Upper lobe of left lung (tissue), 6 donors: ENCODE results near the gene PRDM16. TPM values are rescaled to one million over a fixed set of nuclear protein-coding genes. Genes with fewer than 3 reads are reported as not detected.

Source experiments
- ATAC-seq, 2 donors: fragments of 200-7000 bp; cut with Tn5 transposase; one replicate each; pipeline ENCODE4 v1.9.1; 2022; ENCODE audit warnings: mild to moderate bottlenecking in 2 of 2, moderate library complexity in 2 of 2; ENCODE audit not compliant: low FRiP score in 2 of 2
- DNase-seq, 2 donors: peaks; one replicate each; pipeline ENCODE4 v3.0.0-alpha.2; 2019 to 2020
- H3K27ac ChIP-seq, 4 donors: fragments of 200-600 bp; sonication (generic); one replicate each; pipeline ENCODE4 v1.5.1; 2016 to 2019
- H3K27me3 ChIP-seq, 4 donors: fragments of 200-600 bp; sonication (generic); one replicate each; pipeline ENCODE4 v1.5.1; 2017 to 2019
- H3K36me3 ChIP-seq, 4 donors: fragments of 200-600 bp; sonication (generic); one replicate each; pipeline ENCODE4 v1.5.1; 2016 to 2019
- H3K4me1 ChIP-seq, 4 donors: fragments of 200-600 bp; sonication (generic); one replicate each; pipeline ENCODE4 v1.5.1; 2018 to 2019
- H3K4me3 ChIP-seq, 4 donors: fragments of 200-600 bp; sonication (generic); one replicate each; pipeline ENCODE4 v1.5.1; 2017 to 2019; ENCODE audit warnings: mild to moderate bottlenecking in 2 of 4, moderate library complexity in 1 of 4
- H3K9me3 ChIP-seq, 4 donors: fragments of 200-600 bp; sonication (generic); one replicate each; pipeline ENCODE4 v1.5.1; 2018 to 2019
- EP300 ChIP-seq, 4 donors: sonication (generic); formaldehyde crosslinking; IDR thresholded peaks; one replicate each; pipeline ENCODE4 v1.5.1; 2017; ENCODE audit warnings: antibody characterized with exemption in 4 of 4, control low read depth in 2 of 4
- POLR2A ChIP-seq, 4 donors: fragments of 450-650 bp; IDR thresholded peaks; one replicate each; pipeline ENCODE4 v1.5.1; 2016 to 2017; ENCODE audit warnings: antibody characterized with exemption in 4 of 4, mild to moderate bottlenecking in 2 of 4
- POLR2AphosphoS5 ChIP-seq, 2 donors: sonication (generic); formaldehyde crosslinking; IDR thresholded peaks; one replicate each; pipeline ENCODE4 v1.5.1; 2017; ENCODE audit warnings: antibody characterized with exemption in 2 of 2
- WGBS, 2 donors: methylation state at CpG; one replicate each; pipeline ENCODE4 v1.1.5; 2017 to 2018; 5-methylcytosine and 5-hydroxymethylcytosine counted together
- total RNA-seq, 6 donors: library from RNA; depleted of rRNA in 4 of 6; stranded (reverse); fragments of >200 nt in 4 of 6; gene quantifications; one replicate each; pipeline versions ENCODE4 v1.1.0 to v1.2.1, GENCODE V29; 2016 to 2021
- TF ChIP-seq, protein P1 (sequence below), 6 experiments: fragments of 450-650 bp in 4 of 6; fragments of 200-600 bp in 2 of 6; sonication (generic) in 2 of 6; IDR thresholded peaks; one replicate each; pipeline ENCODE4 v1.5.1; 2016 to 2019; ENCODE audit warnings: antibody characterized with exemption in 6 of 6
- donor health status: DM: no; HTN: no; CAD: no; lungs with moderate emphysema.
- donor health status: DM: no; HTN: yes; CAD: no; lungs with severe emphysema.

Gene PRDM16
- total RNA-seq, 6 donors from 2014 or later: 12.3 to 54.5 (median 21.2) TPM

DNA sequence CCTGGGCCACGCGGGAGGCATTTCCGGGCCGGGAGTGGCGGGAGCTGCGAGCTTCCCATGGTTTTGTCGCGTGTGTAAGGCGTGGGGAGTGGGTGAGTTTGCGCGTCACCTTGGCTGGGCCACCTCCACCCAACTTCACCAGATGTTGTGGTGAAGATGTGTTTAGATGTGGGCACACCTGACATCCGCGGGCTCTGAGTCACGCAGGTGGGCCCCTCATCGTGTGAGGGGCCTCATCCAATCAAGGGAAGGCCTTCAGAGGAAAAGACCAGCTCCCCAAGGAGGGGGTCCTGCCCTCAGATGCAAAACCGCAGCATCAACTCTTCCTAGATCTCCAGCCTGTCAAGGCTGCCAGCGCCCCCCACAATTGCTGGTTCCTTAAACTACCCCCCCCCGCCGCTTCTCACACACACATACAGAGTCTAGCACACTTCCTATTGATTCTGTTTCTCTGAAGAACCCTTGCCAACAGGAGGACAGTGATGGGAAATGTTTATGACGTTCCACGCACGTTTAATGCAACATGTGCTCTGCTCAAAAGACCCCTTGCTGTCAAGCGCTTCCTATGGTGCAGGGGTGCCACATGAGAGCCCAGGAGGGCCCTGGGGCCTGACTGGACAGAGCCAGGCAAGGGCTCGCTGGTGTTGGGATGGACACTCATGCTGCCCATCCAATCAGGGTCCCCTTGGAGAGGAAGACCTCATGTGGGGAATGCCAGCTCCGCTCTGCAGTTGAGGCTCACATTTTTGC lies 35.8 kb upstream of the PRDM16 start:
- Histone ChIP-seq H3K36me3 (no peaks in the 10 kb centered on the region), H3K9me3 (no peaks in the 10 kb centered on the region), H3K27me3 (peaks cover 0 to 7% (median 0%) of the 10 kb centered on the region in 4 donors), H3K27ac (no peak overlapping the region), H3K4me3 (no peak overlapping the region), H3K4me1 (no peaks in the 10 kb centered on the region)
- 75 to 83% methylated on average over 23 to 25 of the region's 25 CpGs for WGBS, 2 donors
- DNase-seq: peak in 1 of 2 donors; percentile 52
- TF ChIP-seq EP300 (IDR thresholded peaks at IDR 0.05): no peak
- TF ChIP-seq, protein P1, sequence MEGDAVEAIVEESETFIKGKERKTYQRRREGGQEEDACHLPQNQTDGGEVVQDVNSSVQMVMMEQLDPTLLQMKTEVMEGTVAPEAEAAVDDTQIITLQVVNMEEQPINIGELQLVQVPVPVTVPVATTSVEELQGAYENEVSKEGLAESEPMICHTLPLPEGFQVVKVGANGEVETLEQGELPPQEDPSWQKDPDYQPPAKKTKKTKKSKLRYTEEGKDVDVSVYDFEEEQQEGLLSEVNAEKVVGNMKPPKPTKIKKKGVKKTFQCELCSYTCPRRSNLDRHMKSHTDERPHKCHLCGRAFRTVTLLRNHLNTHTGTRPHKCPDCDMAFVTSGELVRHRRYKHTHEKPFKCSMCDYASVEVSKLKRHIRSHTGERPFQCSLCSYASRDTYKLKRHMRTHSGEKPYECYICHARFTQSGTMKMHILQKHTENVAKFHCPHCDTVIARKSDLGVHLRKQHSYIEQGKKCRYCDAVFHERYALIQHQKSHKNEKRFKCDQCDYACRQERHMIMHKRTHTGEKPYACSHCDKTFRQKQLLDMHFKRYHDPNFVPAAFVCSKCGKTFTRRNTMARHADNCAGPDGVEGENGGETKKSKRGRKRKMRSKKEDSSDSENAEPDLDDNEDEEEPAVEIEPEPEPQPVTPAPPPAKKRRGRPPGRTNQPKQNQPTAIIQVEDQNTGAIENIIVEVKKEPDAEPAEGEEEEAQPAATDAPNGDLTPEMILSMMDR (IDR thresholded peaks at IDR 0.05): no peak
- no peak for TF ChIP-seq POLR2A (IDR thresholded peaks at IDR 0.05)
- no peak for TF ChIP-seq POLR2AphosphoS5 (IDR thresholded peaks at IDR 0.05)
- ATAC-seq: no peak

DNA sequence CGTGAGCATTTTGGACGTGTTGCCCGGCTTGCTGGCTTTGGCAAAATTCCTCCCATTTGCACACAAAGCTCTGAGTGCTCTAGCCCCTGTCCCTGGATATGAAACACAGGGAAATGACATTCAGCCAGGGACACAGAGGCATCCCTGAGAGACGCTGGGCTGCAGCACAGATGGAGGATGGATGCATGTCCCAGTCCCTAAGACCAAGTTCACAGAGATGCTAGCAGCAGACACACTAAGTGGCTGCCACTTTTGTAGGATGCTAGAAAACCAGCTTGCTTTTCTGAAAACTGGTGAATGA lies 35.3 kb upstream of the PRDM16 start:
- H3K9me3 ChIP-seq: no peaks in the 10 kb centered on the region
- no peaks in the 10 kb centered on the region for H3K4me1 ChIP-seq
- no peak overlapping the region for H3K4me3 ChIP-seq
- no peaks in the 10 kb centered on the region for H3K36me3 ChIP-seq
- no peak overlapping the region for H3K27ac ChIP-seq
- DNase-seq: no peak
- TF ChIP-seq, protein P1 (IDR thresholded peaks at IDR 0.05): no peak
- TF ChIP-seq POLR2A (IDR thresholded peaks at IDR 0.05) (no peak), EP300 (IDR thresholded peaks at IDR 0.05) (no peak), POLR2AphosphoS5 (IDR thresholded peaks at IDR 0.05) (no peak)
- no peak for ATAC-seq
- peaks cover 0 to 6% (median 0%) of the 10 kb centered on the region in 4 donors for H3K27me3 ChIP-seq
- WGBS, 2 donors: 68 to 100% methylated on average over 1 to 4 of the region's 4 CpGs

DNA sequence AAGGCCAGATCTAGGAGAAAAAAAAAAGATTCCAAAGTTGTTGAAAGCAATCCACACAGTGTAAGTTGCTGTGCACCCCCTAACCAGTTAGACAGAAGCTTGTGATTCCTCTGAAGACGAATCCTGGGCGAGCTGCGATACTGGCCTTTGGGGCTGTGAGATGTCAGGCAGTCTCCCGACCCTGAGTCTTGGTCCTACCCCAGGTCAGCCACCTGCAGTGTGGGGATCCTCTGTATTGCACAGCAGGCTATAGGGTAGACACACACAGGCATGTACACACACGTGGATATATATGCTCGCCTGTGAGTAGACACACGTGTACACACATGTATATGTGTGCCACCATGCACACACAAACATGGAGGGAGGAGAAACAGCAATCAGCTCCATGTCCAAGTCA lies 34.8 kb upstream of the PRDM16 start:
- ATAC-seq: no peak
- no peak for DNase-seq
- WGBS, 2 donors: 82 to 84% methylated on average over 7 of the region's 7 CpGs

DNA sequence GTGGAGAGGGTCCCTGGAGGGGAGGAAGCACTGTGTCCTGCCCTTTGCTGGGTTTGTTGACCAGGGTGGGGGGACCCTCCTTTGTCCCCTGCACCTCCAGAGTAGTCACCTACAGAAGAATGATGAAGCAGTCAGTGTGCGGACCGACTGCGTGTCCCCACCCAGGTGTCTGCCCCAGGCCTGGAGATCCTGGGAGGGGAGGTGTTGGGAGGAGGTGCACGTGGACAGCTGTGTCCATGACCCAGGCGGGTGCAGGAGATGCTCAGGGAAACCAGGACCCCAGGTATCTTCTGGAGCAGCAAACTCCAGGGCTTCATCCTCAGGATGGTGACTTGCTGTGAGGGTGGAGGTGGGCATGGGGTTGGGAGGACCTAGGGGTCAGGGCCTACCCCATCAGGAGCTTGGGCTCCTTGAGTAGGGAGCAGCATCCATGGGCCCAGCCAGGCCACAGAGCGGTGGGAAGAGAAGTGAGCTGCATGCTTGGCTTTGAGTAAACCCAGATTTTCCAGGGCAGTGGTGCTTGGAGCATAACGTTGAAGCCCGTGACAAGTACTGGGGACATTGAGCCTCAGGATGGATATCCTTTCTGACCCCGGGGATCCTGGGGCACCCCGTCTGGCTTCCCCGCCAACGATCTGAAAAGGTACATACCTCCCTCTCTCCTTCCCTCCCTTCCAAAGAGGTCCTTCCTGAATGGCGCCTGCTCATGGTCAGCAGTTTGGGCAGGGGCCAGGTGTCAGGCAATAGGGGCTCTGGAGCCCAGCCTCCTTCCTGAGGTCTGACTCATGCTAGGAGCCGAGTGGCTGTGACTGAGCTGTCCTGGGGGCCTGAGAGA lies 34.1 kb upstream of the PRDM16 start:
- WGBS, 2 donors: 73 to 75% methylated on average over 13 to 14 of the region's 14 CpGs
- ATAC-seq (no peak), DNase-seq (peak in 1 of 2 donors; percentile 32)
- Histone ChIP-seq H3K27ac (no peak overlapping the region), H3K4me1 (no peaks in the 10 kb centered on the region), H3K27me3 (no peaks in the 10 kb centered on the region), H3K4me3 (no peak overlapping the region), H3K9me3 (no peaks in the 10 kb centered on the region), H3K36me3 (no peaks in the 10 kb centered on the region)
- TF ChIP-seq EP300 (IDR thresholded peaks at IDR 0.05): no peak
- no peak for TF ChIP-seq POLR2A (IDR thresholded peaks at IDR 0.05)
- no peak for TF ChIP-seq POLR2AphosphoS5 (IDR thresholded peaks at IDR 0.05)
- TF ChIP-seq, protein P1 (IDR thresholded peaks at IDR 0.05): no peak

More for the DNA sequence above, 34.8 kb upstream of the PRDM16 start:
- no peaks in the 10 kb centered on the region for H3K4me1 ChIP-seq
- H3K9me3 ChIP-seq: no peaks in the 10 kb centered on the region
- H3K36me3 ChIP-seq: no peaks in the 10 kb centered on the region
- TF ChIP-seq POLR2A (IDR thresholded peaks at IDR 0.05) (no peak), EP300 (IDR thresholded peaks at IDR 0.05) (no peak), POLR2AphosphoS5 (IDR thresholded peaks at IDR 0.05) (no peak)
- TF ChIP-seq, protein P1 (IDR thresholded peaks at IDR 0.05): no peak
- no peak overlapping the region for H3K27ac ChIP-seq
- no peak overlapping the region for H3K4me3 ChIP-seq
- peaks cover 0 to 3% (median 0%) of the 10 kb centered on the region in 4 donors for H3K27me3 ChIP-seq
